Bronchus fibroblast of lung (primary cell): ENCODE results near the gene CDH13. TPM values are rescaled to one million over a fixed set of nuclear protein-coding genes. Genes with fewer than 3 reads are reported as not detected.

Source experiments
- total RNA-seq: library from RNA; depleted of rRNA; stranded (reverse); fragments of >200 nt; gene quantifications from 2 replicates; pipeline ENCODE4 v1.2.3, GENCODE V29; 2015

CDH13 gene
- 31.3 and 34.8 TPM in 2 replicates for total RNA-seq

DNA sequence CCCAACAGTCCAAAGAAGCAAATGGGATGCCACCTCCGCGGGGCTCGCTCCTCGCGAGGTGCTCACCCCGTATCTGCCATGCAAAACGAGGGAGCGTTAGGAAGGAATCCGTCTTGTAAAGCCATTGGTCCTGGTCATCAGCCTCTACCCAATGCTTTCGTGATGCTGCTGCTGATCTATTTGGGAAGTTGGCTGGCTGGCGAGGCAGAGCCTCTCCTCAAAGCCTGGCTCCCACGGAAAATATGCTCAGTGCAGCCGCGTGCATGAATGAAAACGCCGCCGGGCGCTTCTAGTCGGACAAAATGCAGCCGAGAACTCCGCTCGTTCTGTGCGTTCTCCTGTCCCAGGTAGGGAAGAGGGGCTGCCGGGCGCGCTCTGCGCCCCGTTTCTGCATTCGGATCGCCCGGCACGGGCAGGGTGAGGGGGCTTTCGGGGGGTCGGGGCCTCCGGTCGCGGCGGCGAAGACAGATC, at the start of gene CDH13:
TSS of gene CDH13 (plus strand) at position 179 of the 471 bp plus-strand sequence.

DNA sequence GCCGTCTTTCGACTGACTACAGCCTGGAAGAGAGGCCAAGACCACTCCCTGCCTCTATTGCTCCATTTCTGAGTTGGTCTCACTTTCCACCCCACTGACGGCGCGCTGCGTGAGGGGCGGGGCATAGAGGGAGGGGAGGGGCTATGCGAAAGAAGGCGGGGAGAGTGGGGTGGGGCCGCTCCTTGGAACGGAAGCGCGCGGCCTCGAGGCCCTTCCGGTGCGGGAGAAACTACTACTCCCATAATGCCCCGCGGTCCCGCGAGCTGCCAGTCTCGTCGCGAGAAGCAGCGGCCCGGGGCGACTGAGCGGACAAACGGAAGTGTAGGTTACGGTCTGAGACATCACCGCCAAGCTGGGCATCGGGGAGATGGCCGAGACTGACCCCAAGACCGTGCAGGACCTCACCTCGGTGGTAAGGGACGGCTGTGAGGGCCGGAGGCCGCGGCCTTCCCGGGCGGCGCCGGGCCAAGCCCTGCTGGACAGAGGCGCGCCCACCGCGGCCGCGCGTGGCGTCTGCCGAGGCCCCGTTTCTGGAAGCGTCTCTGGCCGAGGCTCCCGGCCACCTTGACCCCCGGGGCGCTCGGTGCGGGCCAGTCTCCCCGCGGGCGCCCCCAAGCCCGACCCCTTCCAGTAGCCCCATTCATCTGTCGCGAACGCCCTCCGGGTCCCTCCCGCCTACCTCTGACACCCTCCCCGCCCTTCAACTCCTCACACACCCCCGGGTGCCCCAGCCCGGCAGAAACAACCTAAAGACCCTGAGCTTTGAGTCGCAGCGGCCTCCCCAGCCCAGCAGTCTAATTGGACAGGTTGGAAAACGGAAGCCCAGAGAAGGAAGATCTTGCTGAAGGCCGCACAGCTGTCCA, 1181.2 kb downstream of the CDH13 start, which contains the start of gene HSBP1:
TSS of gene HSBP1 (plus strand) at position 269 of the 863 bp plus-strand sequence. CDS start at position 368, 99 bp downstream.

